ENCODE data around the gene DNAH9. TPM values are rescaled to one million over a fixed set of nuclear protein-coding genes. Genes with fewer than 3 reads are reported as not detected.

Gene DNAH9
- polyA plus RNA-seq, 2 of the 4 experiments (the other 2 are of a cell fraction) = 0.03 to 0.04 TPM

DNA sequence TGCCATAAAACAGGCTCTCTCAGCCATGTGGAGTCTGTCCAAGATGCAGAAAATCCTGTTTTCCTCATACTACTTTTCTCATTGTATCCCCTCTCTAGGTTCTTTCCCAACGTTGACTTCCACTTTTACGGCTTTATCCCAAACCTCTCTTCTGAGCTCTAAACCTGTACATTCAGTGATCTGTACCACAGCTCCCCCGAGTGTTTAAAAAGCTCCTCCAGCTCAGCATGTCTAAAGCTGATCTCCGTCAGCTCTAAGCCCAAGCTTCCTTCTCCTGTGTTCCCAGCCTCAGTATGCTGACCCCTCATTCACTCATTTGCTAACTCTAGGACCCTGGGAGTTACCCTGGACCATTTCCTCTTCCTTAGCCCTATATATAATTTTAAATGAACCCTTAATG lies 144.6 kb downstream of the DNAH9 start:
- H3K4me2 ChIP-seq = no peak overlapping the region
- WGBS (ENCODE audit: missing lambda C conversion rate) = 8% methylated on average over 4 of the region's 4 CpGs
- POLR2A ChIA-PET = no interaction called here
- ATAC-seq = peak in 1 of 2 experiments; percentile 51; a peak in 3 of 6 replicates
- TF ChIP-seq MAZ (IDR thresholded peaks at IDR 0.05; ENCODE audit: borderline replicate concordance, low read depth, low read length) (no peak), NPAS2 (CRISPR knock-in tag; IDR thresholded peaks at IDR 0.05; ENCODE audit: borderline replicate concordance) (no peak), CBX2 (IDR thresholded peaks at IDR 0.05; ENCODE audit: borderline replicate concordance, low read depth) (no peak), TP53 (CRISPR knock-in tag; IDR thresholded peaks at IDR 0.05) (no peak), HOXB5 (CRISPR knock-in tag; IDR thresholded peaks at IDR 0.05) (no peak), EHMT2 (IDR thresholded peaks at IDR 0.05; ENCODE audit: low read depth) (no peak), ZC3H11A (IDR thresholded peaks at IDR 0.05) (no peak), SMC3 (IDR thresholded peaks at IDR 0.05) (no peak), FOSB (CRISPR knock-in tag; IDR thresholded peaks at IDR 0.05) (no peak), GATA3 (IDR thresholded peaks at IDR 0.05; ENCODE audit: borderline replicate concordance) (no peak), JUNB (IDR thresholded peaks at IDR 0.05) (no peak), ZSCAN20 (CRISPR knock-in tag; IDR thresholded peaks at IDR 0.05) (no peak), FOXS1 (CRISPR knock-in tag; IDR thresholded peaks at IDR 0.05) (no peak), MYC (IDR thresholded peaks at IDR 0.05; ENCODE audit: borderline replicate concordance, low read length) (no peak), RAD21 (conservative IDR thresholded peaks at IDR 0.05 in 1 of 2, IDR thresholded peaks at IDR 0.05 in 1 of 2) (no peak)
- TF ChIP-seq, protein P1, sequence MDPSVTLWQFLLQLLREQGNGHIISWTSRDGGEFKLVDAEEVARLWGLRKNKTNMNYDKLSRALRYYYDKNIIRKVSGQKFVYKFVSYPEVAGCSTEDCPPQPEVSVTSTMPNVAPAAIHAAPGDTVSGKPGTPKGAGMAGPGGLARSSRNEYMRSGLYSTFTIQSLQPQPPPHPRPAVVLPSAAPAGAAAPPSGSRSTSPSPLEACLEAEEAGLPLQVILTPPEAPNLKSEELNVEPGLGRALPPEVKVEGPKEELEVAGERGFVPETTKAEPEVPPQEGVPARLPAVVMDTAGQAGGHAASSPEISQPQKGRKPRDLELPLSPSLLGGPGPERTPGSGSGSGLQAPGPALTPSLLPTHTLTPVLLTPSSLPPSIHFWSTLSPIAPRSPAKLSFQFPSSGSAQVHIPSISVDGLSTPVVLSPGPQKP (IDR thresholded peaks at IDR 0.05; ENCODE audit: low read depth, low read length) = no peak
- TF ChIP-seq, protein P2, sequence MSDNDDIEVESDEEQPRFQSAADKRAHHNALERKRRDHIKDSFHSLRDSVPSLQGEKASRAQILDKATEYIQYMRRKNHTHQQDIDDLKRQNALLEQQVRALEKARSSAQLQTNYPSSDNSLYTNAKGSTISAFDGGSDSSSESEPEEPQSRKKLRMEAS (IDR thresholded peaks at IDR 0.05) = no peak
- TF ChIP-seq, protein P3, sequence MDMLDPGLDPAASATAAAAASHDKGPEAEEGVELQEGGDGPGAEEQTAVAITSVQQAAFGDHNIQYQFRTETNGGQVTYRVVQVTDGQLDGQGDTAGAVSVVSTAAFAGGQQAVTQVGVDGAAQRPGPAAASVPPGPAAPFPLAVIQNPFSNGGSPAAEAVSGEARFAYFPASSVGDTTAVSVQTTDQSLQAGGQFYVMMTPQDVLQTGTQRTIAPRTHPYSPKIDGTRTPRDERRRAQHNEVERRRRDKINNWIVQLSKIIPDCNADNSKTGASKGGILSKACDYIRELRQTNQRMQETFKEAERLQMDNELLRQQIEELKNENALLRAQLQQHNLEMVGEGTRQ (IDR thresholded peaks at IDR 0.05) = no peak
- TF ChIP-seq, protein P4, sequence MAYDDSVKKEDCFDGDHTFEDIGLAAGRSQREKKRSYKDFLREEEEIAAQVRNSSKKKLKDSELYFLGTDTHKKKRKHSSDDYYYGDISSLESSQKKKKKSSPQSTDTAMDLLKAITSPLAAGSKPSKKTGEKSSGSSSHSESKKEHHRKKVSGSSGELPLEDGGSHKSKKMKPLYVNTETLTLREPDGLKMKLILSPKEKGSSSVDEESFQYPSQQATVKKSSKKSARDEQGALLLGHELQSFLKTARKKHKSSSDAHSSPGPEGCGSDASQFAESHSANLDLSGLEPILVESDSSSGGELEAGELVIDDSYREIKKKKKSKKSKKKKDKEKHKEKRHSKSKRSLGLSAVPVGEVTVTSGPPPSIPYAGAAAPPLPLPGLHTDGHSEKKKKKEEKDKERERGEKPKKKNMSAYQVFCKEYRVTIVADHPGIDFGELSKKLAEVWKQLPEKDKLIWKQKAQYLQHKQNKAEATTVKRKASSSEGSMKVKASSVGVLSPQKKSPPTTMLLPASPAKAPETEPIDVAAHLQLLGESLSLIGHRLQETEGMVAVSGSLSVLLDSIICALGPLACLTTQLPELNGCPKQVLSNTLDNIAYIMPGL (CRISPR knock-in tag; IDR thresholded peaks at IDR 0.05; ENCODE audit: borderline replicate concordance) = no peak
- TF ChIP-seq, protein P5, sequence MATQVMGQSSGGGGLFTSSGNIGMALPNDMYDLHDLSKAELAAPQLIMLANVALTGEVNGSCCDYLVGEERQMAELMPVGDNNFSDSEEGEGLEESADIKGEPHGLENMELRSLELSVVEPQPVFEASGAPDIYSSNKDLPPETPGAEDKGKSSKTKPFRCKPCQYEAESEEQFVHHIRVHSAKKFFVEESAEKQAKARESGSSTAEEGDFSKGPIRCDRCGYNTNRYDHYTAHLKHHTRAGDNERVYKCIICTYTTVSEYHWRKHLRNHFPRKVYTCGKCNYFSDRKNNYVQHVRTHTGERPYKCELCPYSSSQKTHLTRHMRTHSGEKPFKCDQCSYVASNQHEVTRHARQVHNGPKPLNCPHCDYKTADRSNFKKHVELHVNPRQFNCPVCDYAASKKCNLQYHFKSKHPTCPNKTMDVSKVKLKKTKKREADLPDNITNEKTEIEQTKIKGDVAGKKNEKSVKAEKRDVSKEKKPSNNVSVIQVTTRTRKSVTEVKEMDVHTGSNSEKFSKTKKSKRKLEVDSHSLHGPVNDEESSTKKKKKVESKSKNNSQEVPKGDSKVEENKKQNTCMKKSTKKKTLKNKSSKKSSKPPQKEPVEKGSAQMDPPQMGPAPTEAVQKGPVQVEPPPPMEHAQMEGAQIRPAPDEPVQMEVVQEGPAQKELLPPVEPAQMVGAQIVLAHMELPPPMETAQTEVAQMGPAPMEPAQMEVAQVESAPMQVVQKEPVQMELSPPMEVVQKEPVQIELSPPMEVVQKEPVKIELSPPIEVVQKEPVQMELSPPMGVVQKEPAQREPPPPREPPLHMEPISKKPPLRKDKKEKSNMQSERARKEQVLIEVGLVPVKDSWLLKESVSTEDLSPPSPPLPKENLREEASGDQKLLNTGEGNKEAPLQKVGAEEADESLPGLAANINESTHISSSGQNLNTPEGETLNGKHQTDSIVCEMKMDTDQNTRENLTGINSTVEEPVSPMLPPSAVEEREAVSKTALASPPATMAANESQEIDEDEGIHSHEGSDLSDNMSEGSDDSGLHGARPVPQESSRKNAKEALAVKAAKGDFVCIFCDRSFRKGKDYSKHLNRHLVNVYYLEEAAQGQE (IDR thresholded peaks at IDR 0.05) = no peak
- CTCF ChIA-PET = interaction anchor here (1.0 kb wide), 1 partner anchor 38 kb away, joined by 3 read pairs; no protein-coding TSS in a partner anchor
- no peaks in the 10 kb centered on the region for H3K9me3 ChIP-seq
- H3K27ac ChIP-seq = no peak overlapping the region
- DNase-seq (ENCODE audit: low read depth in 1 of 2, low spot score in 1 of 2) = no peak
- FAIRE-seq = no peak
- no peaks in the 10 kb centered on the region for H3K4me1 ChIP-seq
- no peak overlapping the region for H3K4me3 ChIP-seq
